ENCODE data around the gene DNHD1.

The DNHD1 gene

DNA sequence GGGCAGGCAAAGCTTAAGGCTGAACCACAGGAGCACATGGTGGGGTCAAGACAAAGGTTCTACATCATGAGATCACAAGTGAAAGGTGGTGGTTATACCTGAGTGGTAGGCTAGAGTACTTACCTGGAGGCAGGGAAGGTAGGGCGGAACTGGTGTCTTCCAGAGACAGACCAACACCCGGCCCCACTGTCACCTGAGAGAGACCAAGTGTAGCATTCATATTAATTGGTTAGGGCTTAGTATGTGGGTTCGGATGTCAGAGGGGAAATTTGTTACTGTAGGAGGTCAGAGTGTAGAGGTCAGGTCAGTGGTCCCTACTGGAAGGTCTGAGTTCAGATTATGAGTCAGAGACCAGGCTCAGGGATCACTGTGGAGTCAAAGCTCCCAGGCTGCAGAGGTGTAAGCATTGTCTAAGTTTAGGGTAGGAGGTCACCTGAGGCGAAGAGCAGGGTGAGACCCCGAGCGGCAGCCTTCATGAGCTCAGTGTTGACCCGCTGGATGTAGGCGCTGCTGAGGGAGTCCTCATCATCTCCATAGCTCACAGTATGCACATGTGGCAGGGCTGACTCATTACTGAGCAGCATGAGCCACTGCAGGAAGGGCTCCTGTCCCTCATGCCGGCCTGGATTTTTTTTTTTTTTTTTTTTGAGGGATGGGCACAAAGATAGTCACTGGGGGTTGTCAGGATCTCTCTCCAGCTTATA is 119.0 kb downstream of the DNHD1 start:
- in situ Hi-C loops (cut with MboI; ENCODE audit: low sequenced_read_pairs) = no loop called here
- Histone ChIP-seq H3K36me3 (replicated peaks) (peaks cover 9% of the 10 kb centered on the region), H3K4me3 (no peak overlapping the region), H3K4me1 (peaks cover 11% of the 10 kb centered on the region), H3K9me3 (no peaks in the 10 kb centered on the region), H3K27me3 (ENCODE audit: low read depth) (no peaks in the 10 kb centered on the region)
- DNase-seq (ENCODE audit: low spot score in 2 of 2) = no peak

DNA sequence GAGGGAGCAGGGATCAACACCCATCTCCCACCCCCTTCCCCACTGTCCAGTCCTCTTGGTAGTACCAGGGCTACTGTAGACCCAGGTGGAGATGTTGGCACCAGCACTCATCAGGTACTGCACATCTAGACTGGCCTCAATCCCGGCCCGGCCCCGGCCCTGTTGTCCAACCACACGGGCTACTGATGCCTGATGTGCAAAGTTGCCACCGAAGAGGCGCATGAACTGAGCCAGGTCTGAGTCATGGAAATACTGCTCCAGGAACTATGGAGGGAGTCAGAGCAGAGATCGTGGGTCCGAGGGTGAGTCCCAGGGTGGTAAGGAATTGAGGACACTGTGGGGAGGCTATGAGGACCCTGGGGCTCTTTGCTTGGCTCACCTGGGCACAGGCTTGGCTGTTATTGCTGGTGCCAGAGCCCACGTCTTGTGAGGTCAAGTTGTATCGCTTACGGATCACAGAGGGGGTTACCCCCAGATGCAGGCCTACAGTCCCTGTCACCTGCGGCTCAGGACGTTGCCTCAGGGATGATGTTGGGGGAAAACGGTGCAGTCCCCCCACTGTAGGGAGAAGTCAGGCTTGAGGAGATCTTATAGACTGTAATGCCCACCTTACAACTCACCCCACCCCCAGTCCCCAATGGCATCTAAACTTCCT is 119.6 kb downstream of the DNHD1 start:
- H3K36me3 ChIP-seq (replicated peaks) = 0 out of 2 replicates have a peak, but pooled peaks cover 4% of the 10 kb centered on the region
- in situ Hi-C loops (cut with MboI; ENCODE audit: low sequenced_read_pairs) = no loop called here
- DNase-seq (ENCODE audit: low spot score in 2 of 2) = no peak
- peaks cover 11% of the 10 kb centered on the region for H3K4me1 ChIP-seq
- H3K4me3 ChIP-seq = no peak overlapping the region
- no peaks in the 10 kb centered on the region for H3K27me3 ChIP-seq (ENCODE audit: low read depth)
- no peaks in the 10 kb centered on the region for H3K9me3 ChIP-seq

DNA sequence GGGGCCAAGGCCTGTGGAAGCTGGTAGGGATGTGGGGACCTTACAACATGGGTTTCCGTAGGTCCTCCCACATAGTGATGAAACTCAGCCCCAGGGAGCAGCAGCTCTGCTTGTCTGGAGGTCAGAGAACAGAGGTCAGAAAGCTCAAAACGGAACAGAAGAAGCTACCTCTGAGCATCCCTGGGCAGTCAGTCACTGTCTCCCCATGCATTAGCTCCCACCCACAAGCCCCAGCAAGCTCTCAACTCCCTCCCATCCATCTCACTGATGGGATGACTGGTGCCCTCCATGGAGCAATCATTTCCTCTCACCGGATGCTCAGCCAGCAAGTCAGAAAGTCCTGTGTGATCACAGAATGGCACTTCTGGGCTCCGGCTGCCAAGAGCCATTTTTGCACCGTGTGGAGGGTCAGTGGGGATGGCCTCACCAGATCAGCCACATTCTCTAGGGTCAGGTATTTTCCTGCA is 120.3 kb downstream of the DNHD1 start:
- no peak for DNase-seq (ENCODE audit: low spot score in 2 of 2)
- Histone ChIP-seq H3K9me3 (no peaks in the 10 kb centered on the region), H3K4me1 (peaks cover 11% of the 10 kb centered on the region), H3K27me3 (ENCODE audit: low read depth) (no peaks in the 10 kb centered on the region), H3K36me3 (replicated peaks) (0 out of 2 replicates have a peak, but pooled peaks cover 3% of the 10 kb centered on the region), H3K4me3 (no peak overlapping the region)
- in situ Hi-C loops (cut with MboI; ENCODE audit: low sequenced_read_pairs) = no loop called here

DNA sequence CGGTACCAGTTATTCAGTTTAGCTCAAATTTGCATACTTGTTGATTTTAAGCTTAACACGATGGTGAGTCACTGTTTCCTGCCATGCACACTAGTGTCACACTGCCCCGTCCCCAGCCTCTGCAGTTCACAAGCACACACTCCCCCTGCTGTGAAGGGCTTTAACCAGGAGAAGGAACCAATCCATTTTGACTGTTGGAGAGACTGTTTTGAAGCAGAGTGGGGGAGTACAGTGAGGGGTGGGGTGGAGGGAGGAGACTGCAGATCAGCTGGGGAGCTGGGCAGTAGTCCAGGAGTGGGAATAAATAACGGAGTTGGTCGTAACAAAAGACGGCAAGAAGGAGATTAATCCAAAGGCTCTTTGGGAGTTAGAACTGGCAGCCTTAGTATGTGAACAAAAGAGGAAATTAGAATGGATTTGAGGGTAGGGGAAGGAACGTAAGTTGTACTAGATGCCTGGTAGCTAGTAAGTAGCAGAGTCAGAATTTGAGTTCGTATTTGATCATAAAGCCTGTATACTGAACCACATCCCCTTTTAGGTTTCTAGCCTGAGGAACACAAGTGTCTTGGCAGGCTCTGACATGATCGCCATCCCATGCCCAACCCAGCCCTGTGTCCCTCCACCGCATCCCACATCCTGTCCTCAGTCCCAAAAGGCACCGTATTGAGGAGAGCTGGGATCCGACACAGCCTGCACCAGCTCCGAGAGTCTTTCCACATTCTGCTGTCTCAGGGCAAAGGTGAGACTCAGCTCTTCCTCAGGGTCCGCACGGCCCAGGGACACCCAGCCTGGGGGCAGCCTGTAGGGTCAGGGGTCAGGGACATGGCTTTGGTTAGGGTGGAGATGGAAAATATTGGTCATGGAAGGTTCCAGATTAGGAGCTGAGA is 121.3 kb downstream of the DNHD1 start:
- Histone ChIP-seq H3K36me3 (replicated peaks) (0 out of 2 replicates have a peak, but pooled peaks cover 3% of the 10 kb centered on the region), H3K9me3 (no peaks in the 10 kb centered on the region), H3K27me3 (ENCODE audit: low read depth) (no peaks in the 10 kb centered on the region), H3K4me3 (peak overlapping the region; percentile 53), H3K4me1 (peaks cover 8% of the 10 kb centered on the region)
- DNase-seq (ENCODE audit: low spot score in 2 of 2) = peak; percentile 88 to 91
- in situ Hi-C loops (cut with MboI; ENCODE audit: low sequenced_read_pairs) = no loop called here

- Histone ChIP-seq H3K4me1 (peaks cover 8% of the 10 kb centered on the region), H3K9me3 (no peaks in the 10 kb centered on the region), H3K27me3 (ENCODE audit: low read depth) (no peaks in the 10 kb centered on the region), H3K36me3 (replicated peaks) (0 out of 2 replicates have a peak, but pooled peaks cover 3% of the 10 kb centered on the region), H3K4me3 (peak within 1 kb of the TSS; percentile 53)
- in situ Hi-C loops (cut with MboI; ENCODE audit: low sequenced_read_pairs) = no loop called here
- DNase-seq (ENCODE audit: low spot score in 2 of 2) = peak; percentile 90 to 93
Measured at GRCh38 chr11:6619004-6619745, 122.1 kb downstream of the DNHD1 start, which contains the start of gene TPP1. TSS of gene TPP1 (minus strand) at chr11:6619422. CDS start at chr11:6619400, 22 bp downstream.

DNA sequence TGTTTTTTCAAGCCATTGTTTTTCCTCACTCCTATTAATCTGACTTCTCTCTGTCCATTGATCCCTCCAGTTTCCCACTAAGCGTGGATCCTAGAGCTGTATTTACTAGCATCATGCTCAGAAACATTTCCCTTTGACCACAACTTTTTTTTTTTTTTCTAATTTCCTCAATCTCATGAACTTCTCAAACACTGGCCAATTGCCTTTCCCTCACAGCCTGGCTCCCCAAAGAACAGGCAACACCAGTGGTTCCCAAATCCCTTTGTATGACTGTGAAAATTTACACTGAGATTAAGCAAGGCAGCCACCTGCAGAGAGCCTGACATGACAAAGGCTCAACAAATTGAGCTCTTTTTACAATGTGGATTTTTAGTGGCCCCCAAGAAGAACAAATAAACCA is 123.6 kb downstream of the DNHD1 start:
- Histone ChIP-seq H3K9me3 (no peaks in the 10 kb centered on the region), H3K4me3 (no peak overlapping the region), H3K4me1 (peaks cover 8% of the 10 kb centered on the region), H3K27me3 (ENCODE audit: low read depth) (no peaks in the 10 kb centered on the region), H3K36me3 (replicated peaks) (0 out of 2 replicates have a peak, but pooled peaks cover 2% of the 10 kb centered on the region)
- DNase-seq (ENCODE audit: low spot score in 2 of 2) = no peak
- in situ Hi-C loops (cut with MboI; ENCODE audit: low sequenced_read_pairs) = no loop called here
